ENCODE measurements around the gene ZC3H10. TPM values are rescaled to one million over a fixed set of nuclear protein-coding genes. Genes with fewer than 3 reads are reported as not detected.

Gene ZC3H10
- total and polyA plus RNA-seq, 2 experiments from 2014 or later: 2.7 to 5.4 TPM

Other genes starting within 250 kb of the ZC3H10 start
- 70.2 and 75.9 TPM in 2 replicates for gene PYM1, start 190.4 kb upstream of the ZC3H10 start, total RNA-seq (2014; rRNA removed; shearing (Covaris generic))
- 150 and 151 TPM in 2 replicates for gene PYM1, start 190.4 kb upstream of the ZC3H10 start, polyA plus RNA-seq (2016; fragmentation: Nextera tagmentation; extraction: Ambion mirVana)
- gene DGKA, start 187.1 kb upstream of the ZC3H10 start, total RNA-seq (2014; rRNA removed; shearing (Covaris generic)): 16.1 and 35.9 TPM in 2 replicates
- gene DGKA, start 187.1 kb upstream of the ZC3H10 start, polyA plus RNA-seq (2016; fragmentation: Nextera tagmentation; extraction: Ambion mirVana): 22.5 and 24.6 TPM in 2 replicates
- gene PMEL, start 152.2 kb upstream of the ZC3H10 start, total RNA-seq (2014; rRNA removed; shearing (Covaris generic)): 81.6 and 108 TPM in 2 replicates
- gene PMEL, start 152.2 kb upstream of the ZC3H10 start, polyA plus RNA-seq (2016; fragmentation: Nextera tagmentation; extraction: Ambion mirVana): 64.5 and 68.1 TPM in 2 replicates
- gene CDK2, start 151.4 kb upstream of the ZC3H10 start, total RNA-seq (2014; rRNA removed; shearing (Covaris generic)): 27.7 and 31.0 TPM in 2 replicates
- gene CDK2, start 151.4 kb upstream of the ZC3H10 start, polyA plus RNA-seq (2016; fragmentation: Nextera tagmentation; extraction: Ambion mirVana): 14.1 and 15.2 TPM in 2 replicates
- gene RAB5B, start 144.2 kb upstream of the ZC3H10 start, total RNA-seq (2014; rRNA removed; shearing (Covaris generic)): 43.7 and 46.5 TPM in 2 replicates
- gene RAB5B, start 144.2 kb upstream of the ZC3H10 start, polyA plus RNA-seq (2016; fragmentation: Nextera tagmentation; extraction: Ambion mirVana): 18.6 and 19.7 TPM in 2 replicates
- gene SUOX, start 121.0 kb upstream of the ZC3H10 start, total RNA-seq (2014; rRNA removed; shearing (Covaris generic)): 21.9 and 27.5 TPM in 2 replicates
- 13.9 and 14.0 TPM in 2 replicates for gene SUOX, start 121.0 kb upstream of the ZC3H10 start, polyA plus RNA-seq (2016; fragmentation: Nextera tagmentation; extraction: Ambion mirVana)
- gene IKZF4, start 97.2 kb upstream of the ZC3H10 start, total RNA-seq (2014; rRNA removed; shearing (Covaris generic)): 9.0 and 12.2 TPM in 2 replicates
- 4.3 and 4.6 TPM in 2 replicates for gene IKZF4, start 97.2 kb upstream of the ZC3H10 start, polyA plus RNA-seq (2016; fragmentation: Nextera tagmentation; extraction: Ambion mirVana)
- 321 and 655 TPM in 2 replicates for gene RPS26, start 76.3 kb upstream of the ZC3H10 start, total RNA-seq (2014; rRNA removed; shearing (Covaris generic))
- 772 and 774 TPM in 2 replicates for gene RPS26, start 76.3 kb upstream of the ZC3H10 start, polyA plus RNA-seq (2016; fragmentation: Nextera tagmentation; extraction: Ambion mirVana)
- gene ERBB3, start 38.1 kb upstream of the ZC3H10 start, total RNA-seq (2014; rRNA removed; shearing (Covaris generic)): 44.4 and 54.4 TPM in 2 replicates
- 21.0 and 23.3 TPM in 2 replicates for gene ERBB3, start 38.1 kb upstream of the ZC3H10 start, polyA plus RNA-seq (2016; fragmentation: Nextera tagmentation; extraction: Ambion mirVana)
- gene PA2G4, start 13.7 kb upstream of the ZC3H10 start, total RNA-seq (2014; rRNA removed; shearing (Covaris generic)): 231 and 237 TPM in 2 replicates
- gene PA2G4, start 13.7 kb upstream of the ZC3H10 start, polyA plus RNA-seq (2016; fragmentation: Nextera tagmentation; extraction: Ambion mirVana): 349 and 373 TPM in 2 replicates
- 1,633 and 2,039 TPM in 2 replicates for gene RPL41, start 1.6 kb upstream of the ZC3H10 start, total RNA-seq (2014; rRNA removed; shearing (Covaris generic))
- 3,858 and 3,875 TPM in 2 replicates for gene RPL41, start 1.6 kb upstream of the ZC3H10 start, polyA plus RNA-seq (2016; fragmentation: Nextera tagmentation; extraction: Ambion mirVana)
- gene ESYT1, start 10.0 kb downstream of the ZC3H10 start, total RNA-seq (2014; rRNA removed; shearing (Covaris generic)): 97.2 and 142 TPM in 2 replicates
- gene ESYT1, start 10.0 kb downstream of the ZC3H10 start, polyA plus RNA-seq (2016; fragmentation: Nextera tagmentation; extraction: Ambion mirVana): 23.3 and 26.2 TPM in 2 replicates
- gene MYL6B, start 34.3 kb downstream of the ZC3H10 start, total RNA-seq (2014; rRNA removed; shearing (Covaris generic)): 96.9 and 103 TPM in 2 replicates
- gene MYL6B, start 34.3 kb downstream of the ZC3H10 start, polyA plus RNA-seq (2016; fragmentation: Nextera tagmentation; extraction: Ambion mirVana): 164 and 170 TPM in 2 replicates
- gene MYL6, start 40.1 kb downstream of the ZC3H10 start, total RNA-seq (2014; rRNA removed; shearing (Covaris generic)): 1,092 and 1,271 TPM in 2 replicates
- gene MYL6, start 40.1 kb downstream of the ZC3H10 start, polyA plus RNA-seq (2016; fragmentation: Nextera tagmentation; extraction: Ambion mirVana): 1,545 and 1,548 TPM in 2 replicates
- gene SMARCC2, start 71.2 kb downstream of the ZC3H10 start, total RNA-seq (2014; rRNA removed; shearing (Covaris generic)): 40.4 and 44.5 TPM in 2 replicates
- gene SMARCC2, start 71.2 kb downstream of the ZC3H10 start, polyA plus RNA-seq (2016; fragmentation: Nextera tagmentation; extraction: Ambion mirVana): 52.1 and 68.3 TPM in 2 replicates
- gene RNF41, start 103.7 kb downstream of the ZC3H10 start, total RNA-seq (2014; rRNA removed; shearing (Covaris generic)): 68.2 and 77.1 TPM in 2 replicates
- 14.8 and 15.3 TPM in 2 replicates for gene RNF41, start 103.7 kb downstream of the ZC3H10 start, polyA plus RNA-seq (2016; fragmentation: Nextera tagmentation; extraction: Ambion mirVana)
- gene NABP2, start 106.1 kb downstream of the ZC3H10 start, total RNA-seq (2014; rRNA removed; shearing (Covaris generic)): 25.5 and 31.6 TPM in 2 replicates
- 24.9 and 27.8 TPM in 2 replicates for gene NABP2, start 106.1 kb downstream of the ZC3H10 start, polyA plus RNA-seq (2016; fragmentation: Nextera tagmentation; extraction: Ambion mirVana)
- gene SLC39A5, start 111.8 kb downstream of the ZC3H10 start, total RNA-seq (2014; rRNA removed; shearing (Covaris generic)): 0.59 and 4.5 TPM in 2 replicates
- gene SLC39A5, start 111.8 kb downstream of the ZC3H10 start, polyA plus RNA-seq (2016; fragmentation: Nextera tagmentation; extraction: Ambion mirVana): 0.29 and 0.63 TPM in 2 replicates
- gene ANKRD52, start 140.1 kb downstream of the ZC3H10 start, total RNA-seq (2014; rRNA removed; shearing (Covaris generic)): 25.2 and 25.6 TPM in 2 replicates
- 16.2 and 20.3 TPM in 2 replicates for gene ANKRD52, start 140.1 kb downstream of the ZC3H10 start, polyA plus RNA-seq (2016; fragmentation: Nextera tagmentation; extraction: Ambion mirVana)
- 15.2 and 17.8 TPM in 2 replicates for gene COQ10A, start 148.7 kb downstream of the ZC3H10 start, total RNA-seq (2014; rRNA removed; shearing (Covaris generic))
- gene COQ10A, start 148.7 kb downstream of the ZC3H10 start, polyA plus RNA-seq (2016; fragmentation: Nextera tagmentation; extraction: Ambion mirVana): 12.0 and 12.8 TPM in 2 replicates
- 163 and 166 TPM in 2 replicates for gene CS, start 182.1 kb downstream of the ZC3H10 start, total RNA-seq (2014; rRNA removed; shearing (Covaris generic))
- 54.5 and 63.3 TPM in 2 replicates for gene CS, start 182.1 kb downstream of the ZC3H10 start, polyA plus RNA-seq (2016; fragmentation: Nextera tagmentation; extraction: Ambion mirVana)
- gene CNPY2, start 197.7 kb downstream of the ZC3H10 start, total RNA-seq (2014; rRNA removed; shearing (Covaris generic)): 107 and 119 TPM in 2 replicates
- 316 and 317 TPM in 2 replicates for gene CNPY2, start 197.7 kb downstream of the ZC3H10 start, polyA plus RNA-seq (2016; fragmentation: Nextera tagmentation; extraction: Ambion mirVana)
- gene PAN2, start 215.7 kb downstream of the ZC3H10 start, total RNA-seq (2014; rRNA removed; shearing (Covaris generic)): 27.2 and 35.7 TPM in 2 replicates
- 9.1 and 11.5 TPM in 2 replicates for gene PAN2, start 215.7 kb downstream of the ZC3H10 start, polyA plus RNA-seq (2016; fragmentation: Nextera tagmentation; extraction: Ambion mirVana)
- gene IL23A, start 220.6 kb downstream of the ZC3H10 start, total RNA-seq (2014; rRNA removed; shearing (Covaris generic)): 2.5 and 3.2 TPM in 2 replicates
- 8.0 and 9.3 TPM in 2 replicates for gene IL23A, start 220.6 kb downstream of the ZC3H10 start, polyA plus RNA-seq (2016; fragmentation: Nextera tagmentation; extraction: Ambion mirVana)
- gene STAT2, start 241.8 kb downstream of the ZC3H10 start, total RNA-seq (2014; rRNA removed; shearing (Covaris generic)): 60.6 and 67.9 TPM in 2 replicates
- 15.6 and 16.7 TPM in 2 replicates for gene STAT2, start 241.8 kb downstream of the ZC3H10 start, polyA plus RNA-seq (2016; fragmentation: Nextera tagmentation; extraction: Ambion mirVana)
- gene APOF, start 244.6 kb downstream of the ZC3H10 start, total RNA-seq (2014; rRNA removed; shearing (Covaris generic)): not detected in 2 replicates
- not detected in 2 replicates for gene APOF, start 244.6 kb downstream of the ZC3H10 start, polyA plus RNA-seq (2016; fragmentation: Nextera tagmentation; extraction: Ambion mirVana)